ENCODE data around the gene USP28. TPM values are rescaled to one million over a fixed set of nuclear protein-coding genes. Genes with fewer than 3 reads are reported as not detected.
A peak's percentile ranks its signal among the peaks of the same experiment; 100 is the strongest.

The USP28 gene
- total RNA-seq, 4 donors from 2014 or later = 5.3 to 43.3 (median 22.4) TPM

DNA sequence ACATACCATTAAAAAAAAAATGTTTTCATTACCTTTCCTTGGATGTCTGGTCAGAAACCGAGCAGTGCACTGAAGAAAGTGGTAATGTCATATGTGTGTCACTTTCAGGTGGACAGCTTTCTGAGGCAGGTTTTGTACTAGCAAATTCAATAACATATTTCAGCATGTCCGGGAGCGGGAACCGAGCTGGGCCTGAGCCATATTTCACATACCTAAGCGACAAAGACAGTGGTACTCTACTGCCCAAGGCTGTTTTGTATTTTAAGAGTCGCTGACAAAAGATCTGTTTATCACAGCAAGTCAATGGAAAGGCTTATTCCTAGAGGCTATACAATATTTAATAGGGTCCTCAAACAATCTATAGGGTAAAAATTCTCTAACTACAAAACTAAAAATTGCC is 57.7 kb downstream of the USP28 start:
- Histone ChIP-seq H3K27ac (no peak overlapping the region), H3K36me3 (no peaks in the 10 kb centered on the region), H3K4me1 (no peaks in the 10 kb centered on the region), H3K4me3 (no peak overlapping the region), H3K27me3 (no peaks in the 10 kb centered on the region), H3K9me3 (no peaks in the 10 kb centered on the region)
- TF ChIP-seq POLR2A (IDR thresholded peaks at IDR 0.05) = no peak
- TF ChIP-seq, protein P1, sequence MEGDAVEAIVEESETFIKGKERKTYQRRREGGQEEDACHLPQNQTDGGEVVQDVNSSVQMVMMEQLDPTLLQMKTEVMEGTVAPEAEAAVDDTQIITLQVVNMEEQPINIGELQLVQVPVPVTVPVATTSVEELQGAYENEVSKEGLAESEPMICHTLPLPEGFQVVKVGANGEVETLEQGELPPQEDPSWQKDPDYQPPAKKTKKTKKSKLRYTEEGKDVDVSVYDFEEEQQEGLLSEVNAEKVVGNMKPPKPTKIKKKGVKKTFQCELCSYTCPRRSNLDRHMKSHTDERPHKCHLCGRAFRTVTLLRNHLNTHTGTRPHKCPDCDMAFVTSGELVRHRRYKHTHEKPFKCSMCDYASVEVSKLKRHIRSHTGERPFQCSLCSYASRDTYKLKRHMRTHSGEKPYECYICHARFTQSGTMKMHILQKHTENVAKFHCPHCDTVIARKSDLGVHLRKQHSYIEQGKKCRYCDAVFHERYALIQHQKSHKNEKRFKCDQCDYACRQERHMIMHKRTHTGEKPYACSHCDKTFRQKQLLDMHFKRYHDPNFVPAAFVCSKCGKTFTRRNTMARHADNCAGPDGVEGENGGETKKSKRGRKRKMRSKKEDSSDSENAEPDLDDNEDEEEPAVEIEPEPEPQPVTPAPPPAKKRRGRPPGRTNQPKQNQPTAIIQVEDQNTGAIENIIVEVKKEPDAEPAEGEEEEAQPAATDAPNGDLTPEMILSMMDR (IDR thresholded peaks at IDR 0.05) = no peak
- intact Hi-C loops (cut with DNase I; ENCODE audit: low total_unique reads) = no loop called here
- DNase-seq = no peak

DNA sequence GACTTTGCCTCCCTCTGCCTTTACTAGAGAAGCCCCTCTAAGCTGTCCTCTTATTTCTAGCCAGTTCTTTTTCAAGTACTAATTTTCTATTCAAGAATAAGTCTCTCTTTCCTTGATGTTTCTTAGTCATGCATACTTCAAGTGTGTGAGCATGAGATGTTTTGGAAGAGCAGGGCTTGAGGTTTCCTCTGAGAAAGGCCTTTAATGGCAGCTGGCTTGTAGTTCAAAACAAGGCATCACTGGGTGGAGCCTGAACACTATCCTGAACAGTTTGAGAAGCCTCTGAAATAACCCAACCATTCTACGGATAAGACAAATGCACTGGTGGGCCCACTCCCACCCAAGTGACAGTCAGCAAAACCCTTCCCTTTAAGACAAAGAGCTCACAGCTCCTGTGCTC is 58.2 kb downstream of the USP28 start:
- Histone ChIP-seq H3K4me1 (no peaks in the 10 kb centered on the region), H3K27ac (no peak overlapping the region), H3K4me3 (no peak overlapping the region), H3K36me3 (no peaks in the 10 kb centered on the region), H3K9me3 (no peaks in the 10 kb centered on the region), H3K27me3 (no peaks in the 10 kb centered on the region)
- no peak for TF ChIP-seq POLR2A (IDR thresholded peaks at IDR 0.05)
- TF ChIP-seq, protein P1 (IDR thresholded peaks at IDR 0.05) = no peak
- intact Hi-C loops (cut with DNase I; ENCODE audit: low total_unique reads) = no loop called here
- DNase-seq = no peak

DNA sequence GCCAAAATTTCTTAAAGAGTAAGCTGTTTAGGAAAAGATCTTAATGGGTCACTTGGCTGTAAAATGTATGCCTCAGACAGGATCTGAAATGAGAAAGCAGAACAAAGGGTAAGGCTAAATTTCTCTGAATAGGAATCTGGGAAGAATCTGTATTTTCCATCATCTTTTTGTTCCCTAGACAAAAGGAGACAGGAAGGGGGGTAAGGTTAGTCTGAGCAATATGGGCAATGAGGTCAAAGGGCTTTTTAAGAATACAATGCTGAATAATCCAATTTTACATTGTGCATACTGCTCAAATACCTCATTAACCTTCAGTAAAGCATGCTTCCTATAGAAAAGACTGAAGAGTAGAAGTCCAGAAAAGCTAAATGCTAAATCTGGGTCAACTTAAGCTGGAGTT is 61.2 kb downstream of the USP28 start:
- Histone ChIP-seq H3K36me3 (no peaks in the 10 kb centered on the region), H3K27ac (no peak overlapping the region), H3K4me3 (no peak overlapping the region), H3K9me3 (no peaks in the 10 kb centered on the region), H3K27me3 (no peaks in the 10 kb centered on the region), H3K4me1 (no peaks in the 10 kb centered on the region)
- no peak for TF ChIP-seq POLR2A (IDR thresholded peaks at IDR 0.05)
- TF ChIP-seq, protein P1 (IDR thresholded peaks at IDR 0.05) = no peak
- intact Hi-C loops (cut with DNase I; ENCODE audit: low total_unique reads) = no loop called here
- DNase-seq = no peak

DNA sequence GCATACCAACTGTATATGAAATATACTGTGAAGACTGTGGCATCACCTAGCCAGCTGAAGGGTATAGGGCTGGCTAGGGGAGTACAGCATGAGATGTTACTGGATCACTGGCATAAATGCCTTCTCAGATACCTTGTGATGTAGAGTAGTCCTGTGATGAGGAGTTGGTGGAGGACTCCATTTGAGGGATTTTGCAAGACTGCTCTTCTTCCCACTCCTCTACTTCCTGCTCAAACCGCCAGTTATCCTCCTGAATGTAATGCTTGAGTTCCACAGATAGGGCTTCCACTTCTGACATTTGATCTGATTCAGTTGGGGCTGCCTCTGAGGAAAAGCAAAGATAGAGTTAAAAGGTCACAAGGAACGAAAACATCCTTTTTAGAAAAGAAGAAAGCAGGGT is 66.4 kb downstream of the USP28 start:
- no peak for DNase-seq
- no peaks in the 10 kb centered on the region for H3K9me3 ChIP-seq
- TF ChIP-seq, protein P1 (IDR thresholded peaks at IDR 0.05) = no peak
- TF ChIP-seq POLR2A (IDR thresholded peaks at IDR 0.05) = no peak
- H3K27me3 ChIP-seq = no peaks in the 10 kb centered on the region
- no peaks in the 10 kb centered on the region for H3K4me1 ChIP-seq
- no peaks in the 10 kb centered on the region for H3K36me3 ChIP-seq
- H3K4me3 ChIP-seq = no peak overlapping the region
- H3K27ac ChIP-seq = no peak overlapping the region
- intact Hi-C loops (cut with DNase I; ENCODE audit: low total_unique reads) = no loop called here

GRCh38 chr11:113806406-113806805 is 69.0 kb downstream of the USP28 start:
- no peak overlapping the region for H3K4me3 ChIP-seq
- intact Hi-C loops (cut with DNase I; ENCODE audit: low total_unique reads) = no loop called here
- H3K4me1 ChIP-seq = no peaks in the 10 kb centered on the region
- H3K9me3 ChIP-seq = no peaks in the 10 kb centered on the region
- H3K27ac ChIP-seq = no peak overlapping the region
- H3K36me3 ChIP-seq = no peaks in the 10 kb centered on the region
- H3K27me3 ChIP-seq = no peaks in the 10 kb centered on the region
- TF ChIP-seq, protein P1 (IDR thresholded peaks at IDR 0.05) = peak in 1 of 4 experiments; percentile 11
- TF ChIP-seq POLR2A (IDR thresholded peaks at IDR 0.05) = no peak
- no peak for DNase-seq
